Neural crest cell (in vitro differentiated cells): ENCODE measurements around the gene TACC2. TPM values are rescaled to one million over a fixed set of nuclear protein-coding genes. Genes with fewer than 3 reads are reported as not detected.

Experiments
- DNase-seq: peaks from one replicate; pipeline ENCODE4 v3.0.0; 2021; ENCODE audit warnings: low read depth, mixed read lengths, low spot score
- H3K27ac Mint-ChIP-seq: one replicate; pipeline ENCODE4 v1.8.0; 2021; ENCODE audit warnings: mild to moderate bottlenecking, mixed read lengths; ENCODE audit not compliant: unreplicated experiment
- H3K27me3 Mint-ChIP-seq: 2 replicates; pipeline ENCODE4 v1.8.0; 2021; ENCODE audit warnings: low read depth, mild to moderate bottlenecking, mixed read lengths
- H3K36me3 Mint-ChIP-seq: 2 replicates; pipeline ENCODE4 v1.8.0; 2021; ENCODE audit warnings: low read depth, mild to moderate bottlenecking, mixed read lengths
- H3K4me1 Mint-ChIP-seq: 2 replicates; pipeline ENCODE4 v1.8.0; 2021; ENCODE audit warnings: mixed read lengths
- H3K4me3 Mint-ChIP-seq: one replicate; pipeline ENCODE4 v1.8.0; 2021; ENCODE audit warnings: mild to moderate bottlenecking, mixed read lengths
- H3K9me3 Mint-ChIP-seq: 2 replicates; pipeline ENCODE4 v1.8.0; 2021; ENCODE audit warnings: mixed read lengths
- total RNA-seq: library from RNA; stranded (reverse); gene quantifications from 2 replicates; pipeline ENCODE4 v1.2.1, GENCODE V29; 2021
- TF ChIP-seq, protein P1 (sequence below): fragments of 200-600 bp; sonication (generic); conservative IDR thresholded peaks from 2 replicates; pipeline ENCODE4 v1.5.0; 2021; ENCODE audit warnings: antibody characterized with exemption, mild to moderate bottlenecking

Gene TACC2
- total RNA-seq, 1 donor from 2014 or later: 48.2 TPM

DNA sequence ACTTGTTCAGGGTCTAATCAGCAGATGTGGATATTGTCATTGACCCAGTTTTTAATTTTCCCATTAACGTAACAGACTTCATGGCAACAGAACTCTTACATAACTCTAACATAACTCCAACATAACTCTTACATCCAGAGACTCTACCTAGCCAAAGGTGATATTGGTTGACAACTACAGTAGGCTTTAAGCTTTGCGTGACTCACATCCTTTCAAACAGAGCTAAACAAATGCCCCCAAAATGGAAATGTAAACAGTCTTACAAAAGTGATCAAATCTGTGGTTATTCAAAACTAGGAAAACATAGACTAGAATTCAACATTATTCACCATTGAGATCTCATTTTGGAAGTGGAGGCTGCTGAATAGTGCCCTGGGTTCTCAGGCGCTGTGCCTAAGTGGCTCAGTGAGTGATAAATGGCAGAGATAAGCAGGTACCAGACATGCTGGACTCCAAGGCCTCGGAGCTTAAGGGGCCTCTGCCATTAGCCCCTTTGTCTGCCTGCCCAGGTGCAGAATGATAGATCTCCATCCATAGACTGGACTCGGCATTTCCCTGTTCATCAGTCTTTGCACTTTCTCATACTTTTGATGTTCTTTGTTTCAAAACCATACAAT, 247.8 kb downstream of the TACC2 start:
- Mint-ChIP-seq H3K4me1 (peaks cover 9% of the 10 kb centered on the region), H3K36me3 (peaks cover 18% of the 10 kb centered on the region), H3K4me3 (no peak overlapping the region), H3K9me3 (no peaks in the 10 kb centered on the region), H3K27ac (no peak overlapping the region), H3K27me3 (no peaks in the 10 kb centered on the region)
- DNase-seq: no peak
- TF ChIP-seq, protein P1, sequence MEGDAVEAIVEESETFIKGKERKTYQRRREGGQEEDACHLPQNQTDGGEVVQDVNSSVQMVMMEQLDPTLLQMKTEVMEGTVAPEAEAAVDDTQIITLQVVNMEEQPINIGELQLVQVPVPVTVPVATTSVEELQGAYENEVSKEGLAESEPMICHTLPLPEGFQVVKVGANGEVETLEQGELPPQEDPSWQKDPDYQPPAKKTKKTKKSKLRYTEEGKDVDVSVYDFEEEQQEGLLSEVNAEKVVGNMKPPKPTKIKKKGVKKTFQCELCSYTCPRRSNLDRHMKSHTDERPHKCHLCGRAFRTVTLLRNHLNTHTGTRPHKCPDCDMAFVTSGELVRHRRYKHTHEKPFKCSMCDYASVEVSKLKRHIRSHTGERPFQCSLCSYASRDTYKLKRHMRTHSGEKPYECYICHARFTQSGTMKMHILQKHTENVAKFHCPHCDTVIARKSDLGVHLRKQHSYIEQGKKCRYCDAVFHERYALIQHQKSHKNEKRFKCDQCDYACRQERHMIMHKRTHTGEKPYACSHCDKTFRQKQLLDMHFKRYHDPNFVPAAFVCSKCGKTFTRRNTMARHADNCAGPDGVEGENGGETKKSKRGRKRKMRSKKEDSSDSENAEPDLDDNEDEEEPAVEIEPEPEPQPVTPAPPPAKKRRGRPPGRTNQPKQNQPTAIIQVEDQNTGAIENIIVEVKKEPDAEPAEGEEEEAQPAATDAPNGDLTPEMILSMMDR: no peak

DNA sequence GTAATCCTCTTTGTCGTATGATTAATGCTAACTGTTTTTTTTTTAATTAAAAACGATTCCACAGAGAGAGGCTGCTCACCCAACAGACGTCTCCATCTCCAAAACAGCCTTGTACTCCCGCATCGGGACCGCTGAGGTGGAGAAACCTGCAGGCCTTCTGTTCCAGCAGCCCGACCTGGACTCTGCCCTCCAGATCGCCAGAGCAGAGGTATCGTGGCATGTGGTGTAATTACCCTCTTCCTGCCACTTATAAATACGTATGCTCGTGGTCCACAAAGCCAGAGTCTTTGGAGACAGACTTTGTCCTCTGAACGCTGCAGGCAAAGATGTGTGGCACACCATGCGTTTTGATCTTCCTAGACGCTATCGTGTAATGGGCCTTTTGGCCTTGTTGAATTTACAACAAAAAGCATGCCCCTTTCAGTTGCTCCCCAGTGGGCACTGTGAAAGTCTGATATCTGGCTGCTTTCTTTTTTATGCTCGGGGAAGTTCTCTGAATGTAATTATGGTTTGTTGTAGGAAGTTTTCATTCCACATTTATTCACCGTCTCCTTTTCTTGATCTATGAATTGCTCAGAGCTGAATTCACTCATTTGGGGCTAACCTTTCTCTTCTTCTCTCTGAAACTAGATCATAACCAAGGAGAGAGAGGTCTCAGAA, 248.5 kb downstream of the TACC2 start:
- no peak overlapping the region for H3K27ac Mint-ChIP-seq
- peaks cover 9% of the 10 kb centered on the region for H3K4me1 Mint-ChIP-seq
- no peaks in the 10 kb centered on the region for H3K9me3 Mint-ChIP-seq
- DNase-seq: no peak
- no peak overlapping the region for H3K4me3 Mint-ChIP-seq
- TF ChIP-seq, protein P1: no peak
- peaks cover 22% of the 10 kb centered on the region for H3K36me3 Mint-ChIP-seq
- no peaks in the 10 kb centered on the region for H3K27me3 Mint-ChIP-seq

DNA sequence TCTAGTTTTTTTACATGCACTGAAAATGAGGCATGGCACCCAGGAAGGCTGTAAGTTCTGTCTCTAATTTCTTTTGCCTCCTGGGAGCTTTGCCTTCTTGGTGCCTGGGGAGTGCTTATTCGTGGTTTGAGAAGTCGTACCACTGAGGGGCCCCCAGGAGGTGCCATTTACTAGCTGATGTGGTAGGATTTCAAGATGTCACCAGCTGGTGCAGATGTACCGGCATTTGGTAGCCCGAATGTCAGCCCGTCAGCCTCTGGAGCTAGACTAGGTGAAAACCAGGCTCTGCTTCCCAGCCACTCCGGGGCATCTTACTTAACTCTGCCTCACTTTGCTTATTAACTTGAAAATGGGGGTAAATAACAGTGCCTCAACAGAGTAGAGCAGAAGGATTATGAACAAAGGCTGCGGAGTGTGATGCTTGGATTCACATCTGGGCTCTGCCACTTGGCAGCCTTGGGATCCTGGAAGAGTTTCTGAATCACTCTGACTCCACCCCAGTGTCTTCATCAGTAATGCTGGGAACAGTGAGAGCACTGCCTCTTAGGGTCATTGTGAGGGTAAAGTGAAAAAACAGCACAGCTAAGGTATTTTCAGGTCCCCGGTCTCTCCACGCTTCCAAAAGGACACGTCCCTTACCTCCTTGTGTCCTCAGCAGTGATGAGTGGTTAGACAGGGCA, 250.8 kb downstream of the TACC2 start:
- H3K27me3 Mint-ChIP-seq: no peaks in the 10 kb centered on the region
- no peak for DNase-seq
- no peaks in the 10 kb centered on the region for H3K9me3 Mint-ChIP-seq
- no peak overlapping the region for H3K27ac Mint-ChIP-seq
- peaks cover 6% of the 10 kb centered on the region for H3K4me1 Mint-ChIP-seq
- H3K36me3 Mint-ChIP-seq: peaks cover 24% of the 10 kb centered on the region
- no peak overlapping the region for H3K4me3 Mint-ChIP-seq
- TF ChIP-seq, protein P1: no peak

DNA sequence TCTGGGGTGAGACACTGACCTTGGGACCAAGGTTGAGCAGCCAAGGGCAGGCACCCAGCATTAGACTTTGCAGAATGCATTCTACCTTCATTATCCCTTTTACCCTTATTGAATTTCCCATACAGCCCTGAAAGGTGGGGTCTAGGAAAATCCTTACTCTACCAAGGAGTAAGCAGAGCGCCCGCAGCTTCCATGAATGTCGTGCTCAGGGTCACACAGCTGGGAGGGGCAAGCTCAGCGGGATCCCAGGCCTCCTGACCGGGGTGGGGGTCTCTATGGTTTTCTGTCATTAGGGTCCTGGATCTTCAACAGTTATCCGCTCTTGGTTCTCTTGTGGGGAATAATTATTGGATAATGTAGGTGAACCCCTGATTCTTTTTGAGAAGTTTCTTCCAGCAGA, 251.4 kb downstream of the TACC2 start:
- no peak overlapping the region for H3K4me3 Mint-ChIP-seq
- H3K27me3 Mint-ChIP-seq: no peaks in the 10 kb centered on the region
- no peak for DNase-seq
- TF ChIP-seq, protein P1: no peak
- peaks cover 24% of the 10 kb centered on the region for H3K36me3 Mint-ChIP-seq
- H3K27ac Mint-ChIP-seq: no peak overlapping the region
- H3K9me3 Mint-ChIP-seq: no peaks in the 10 kb centered on the region
- peaks cover 12% of the 10 kb centered on the region for H3K4me1 Mint-ChIP-seq

DNA sequence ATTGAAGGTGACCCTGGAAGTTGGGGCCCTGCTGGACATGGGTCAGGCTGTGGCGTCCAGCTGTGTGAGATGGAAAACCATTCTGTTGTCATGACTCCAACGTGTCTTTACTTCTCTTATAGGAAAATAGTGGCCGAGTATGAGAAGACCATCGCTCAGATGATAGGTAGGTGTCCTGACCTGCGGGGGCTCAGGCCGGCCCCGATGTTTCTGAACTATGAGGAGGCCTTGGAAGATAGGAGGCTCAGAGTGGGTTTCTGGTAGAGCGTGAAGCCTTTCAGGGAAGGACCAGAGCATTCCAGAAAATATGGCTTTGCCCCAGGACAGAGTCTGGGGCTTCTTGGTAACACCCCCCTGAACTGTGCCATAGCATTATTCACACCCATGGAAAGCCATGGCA, 252.9 kb downstream of the TACC2 start:
- H3K27ac Mint-ChIP-seq: peak overlapping the region; percentile 12
- no peaks in the 10 kb centered on the region for H3K27me3 Mint-ChIP-seq
- no peak overlapping the region for H3K4me3 Mint-ChIP-seq
- H3K9me3 Mint-ChIP-seq: no peaks in the 10 kb centered on the region
- H3K36me3 Mint-ChIP-seq: peaks cover 23% of the 10 kb centered on the region
- no peak for DNase-seq
- peaks cover 16% of the 10 kb centered on the region for H3K4me1 Mint-ChIP-seq
- TF ChIP-seq, protein P1: no peak
